ENCODE data around the gene L3MBTL3.

Gene L3MBTL3

DNA sequence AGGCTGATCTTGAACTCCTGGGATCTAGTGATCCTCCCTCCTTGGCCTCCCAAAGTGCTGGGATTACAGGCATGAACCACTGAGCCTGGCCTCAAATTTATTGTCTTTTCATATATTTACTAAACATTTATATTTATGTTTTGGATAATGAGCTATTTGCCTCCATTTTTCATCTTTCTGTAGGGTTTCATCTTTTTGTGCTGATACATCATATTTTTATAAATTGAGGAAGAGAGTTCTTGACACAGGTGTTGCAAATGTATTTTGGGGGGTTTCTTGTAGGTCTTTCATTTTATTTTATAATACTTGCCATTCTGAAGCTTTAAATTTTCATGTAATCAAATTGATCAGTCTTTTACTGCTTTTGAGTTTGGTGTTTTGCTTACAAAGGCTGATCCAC lies 72.4 kb downstream of the L3MBTL3 start:
- H3K4me3 ChIP-seq (replicated peaks; ENCODE audit: low read depth, low read length), result no peak overlapping the region
- no peak for DNase-seq (ENCODE audit: extremely low read depth, low read depth)
- TF ChIP-seq, protein P1, sequence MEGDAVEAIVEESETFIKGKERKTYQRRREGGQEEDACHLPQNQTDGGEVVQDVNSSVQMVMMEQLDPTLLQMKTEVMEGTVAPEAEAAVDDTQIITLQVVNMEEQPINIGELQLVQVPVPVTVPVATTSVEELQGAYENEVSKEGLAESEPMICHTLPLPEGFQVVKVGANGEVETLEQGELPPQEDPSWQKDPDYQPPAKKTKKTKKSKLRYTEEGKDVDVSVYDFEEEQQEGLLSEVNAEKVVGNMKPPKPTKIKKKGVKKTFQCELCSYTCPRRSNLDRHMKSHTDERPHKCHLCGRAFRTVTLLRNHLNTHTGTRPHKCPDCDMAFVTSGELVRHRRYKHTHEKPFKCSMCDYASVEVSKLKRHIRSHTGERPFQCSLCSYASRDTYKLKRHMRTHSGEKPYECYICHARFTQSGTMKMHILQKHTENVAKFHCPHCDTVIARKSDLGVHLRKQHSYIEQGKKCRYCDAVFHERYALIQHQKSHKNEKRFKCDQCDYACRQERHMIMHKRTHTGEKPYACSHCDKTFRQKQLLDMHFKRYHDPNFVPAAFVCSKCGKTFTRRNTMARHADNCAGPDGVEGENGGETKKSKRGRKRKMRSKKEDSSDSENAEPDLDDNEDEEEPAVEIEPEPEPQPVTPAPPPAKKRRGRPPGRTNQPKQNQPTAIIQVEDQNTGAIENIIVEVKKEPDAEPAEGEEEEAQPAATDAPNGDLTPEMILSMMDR (IDR thresholded peaks at IDR 0.05; ENCODE audit: low read depth, low read length, missing control alignments), result no peak

DNA sequence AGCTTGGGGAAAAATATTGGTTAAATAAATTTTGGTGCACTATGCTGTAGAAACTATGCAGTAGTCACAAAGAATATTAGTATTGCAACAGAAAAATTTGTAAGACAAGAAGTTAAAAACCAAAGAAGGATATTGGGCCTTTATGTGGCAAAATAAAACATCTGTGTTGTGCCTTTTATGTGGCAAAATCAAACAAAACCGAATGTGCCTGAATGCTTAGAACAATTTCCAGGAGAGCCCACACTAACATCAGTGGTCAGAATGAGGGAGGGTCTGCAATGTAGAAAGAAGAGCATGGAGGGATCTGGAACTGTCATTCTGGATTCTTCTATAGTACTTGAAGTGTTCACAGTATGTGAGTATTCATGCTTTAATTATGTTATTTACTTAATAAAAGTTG lies 75.2 kb downstream of the L3MBTL3 start:
- no peak overlapping the region for H3K4me3 ChIP-seq (replicated peaks; ENCODE audit: low read depth, low read length)
- no peak for DNase-seq (ENCODE audit: extremely low read depth, low read depth)
- TF ChIP-seq, protein P1 (IDR thresholded peaks at IDR 0.05; ENCODE audit: low read depth, low read length, missing control alignments), result no peak

DNA sequence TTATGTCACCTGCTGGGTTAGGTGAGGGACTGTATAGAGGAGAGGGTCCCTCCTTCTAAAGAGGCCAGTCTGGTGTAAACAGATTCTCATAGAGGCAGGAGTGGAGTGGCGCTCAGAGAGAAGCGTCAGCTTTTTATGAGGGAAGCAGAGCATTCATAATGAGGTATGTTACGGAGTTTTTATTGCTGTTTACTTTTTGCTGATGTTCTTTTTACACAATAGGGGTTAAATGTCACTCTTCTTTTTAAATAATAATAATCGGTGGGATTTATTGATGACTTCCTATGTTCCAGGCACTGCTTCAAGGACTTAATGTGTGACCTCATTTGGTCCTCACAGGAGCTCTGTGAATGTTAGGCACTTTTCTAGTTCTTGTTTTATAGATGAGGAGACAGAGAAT lies 79.9 kb downstream of the L3MBTL3 start:
- TF ChIP-seq, protein P1 (IDR thresholded peaks at IDR 0.05; ENCODE audit: low read depth, low read length, missing control alignments), result no peak
- DNase-seq (ENCODE audit: extremely low read depth, low read depth), result no peak
- H3K4me3 ChIP-seq (replicated peaks; ENCODE audit: low read depth, low read length), result no peak overlapping the region

DNA sequence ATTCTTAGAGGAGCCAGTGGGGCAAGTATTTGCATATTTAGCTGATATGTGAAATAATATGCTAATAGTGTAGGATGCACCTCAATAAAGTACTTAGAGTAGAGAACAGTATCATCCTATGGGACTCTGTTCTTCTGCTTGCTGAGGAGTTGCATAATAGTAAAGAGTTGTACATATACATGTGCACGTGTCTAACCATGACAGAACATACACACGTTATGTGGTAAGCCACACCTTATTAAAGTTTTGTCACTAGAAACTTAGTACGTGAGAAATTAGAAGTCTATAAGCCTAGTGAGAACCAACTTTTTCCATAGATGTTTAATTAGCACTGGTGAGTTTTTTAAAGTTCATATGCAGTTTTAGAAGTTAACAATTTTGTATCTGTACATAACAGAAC lies 80.7 kb downstream of the L3MBTL3 start:
- DNase-seq (ENCODE audit: extremely low read depth, low read depth), result no peak
- TF ChIP-seq, protein P1 (IDR thresholded peaks at IDR 0.05; ENCODE audit: low read depth, low read length, missing control alignments), result no peak
- no peak overlapping the region for H3K4me3 ChIP-seq (replicated peaks; ENCODE audit: low read depth, low read length)

DNA sequence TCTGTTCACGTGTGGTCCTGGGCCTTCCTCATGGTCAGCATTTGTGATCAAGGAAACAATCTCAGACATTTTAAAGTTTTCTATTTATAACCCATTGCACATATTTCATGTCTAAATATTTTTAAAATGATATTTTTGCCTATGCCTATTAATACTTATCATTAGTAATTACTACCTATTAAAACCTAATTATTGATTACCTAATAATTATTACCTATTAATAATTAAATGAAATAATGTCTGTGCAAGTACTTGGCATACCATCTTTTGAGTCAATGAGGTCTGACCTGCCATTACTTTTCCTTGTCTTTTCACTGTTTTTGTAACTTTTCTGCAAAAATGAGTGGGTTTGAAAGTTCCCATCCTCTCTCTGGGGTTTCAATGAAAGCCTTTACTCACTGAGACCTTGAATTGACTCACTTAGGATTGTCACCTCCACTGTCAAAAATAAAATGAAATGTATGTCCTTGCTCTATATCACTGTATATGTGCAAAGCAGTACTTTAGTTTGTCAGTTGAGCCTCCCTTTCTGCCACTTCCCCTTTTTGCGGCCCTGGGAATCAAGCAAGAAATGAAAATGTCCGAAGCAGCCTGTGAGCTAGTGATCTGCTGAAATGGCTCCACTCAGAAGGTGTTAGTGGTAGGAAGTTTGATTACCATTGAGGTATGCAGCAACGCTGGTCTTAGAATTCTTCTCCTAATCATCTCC lies 87.8 kb downstream of the L3MBTL3 start:
- TF ChIP-seq, protein P1 (IDR thresholded peaks at IDR 0.05; ENCODE audit: low read depth, low read length, missing control alignments), result no peak
- no peak overlapping the region for H3K4me3 ChIP-seq (replicated peaks; ENCODE audit: low read depth, low read length)
- DNase-seq (ENCODE audit: extremely low read depth, low read depth), result no peak

DNA sequence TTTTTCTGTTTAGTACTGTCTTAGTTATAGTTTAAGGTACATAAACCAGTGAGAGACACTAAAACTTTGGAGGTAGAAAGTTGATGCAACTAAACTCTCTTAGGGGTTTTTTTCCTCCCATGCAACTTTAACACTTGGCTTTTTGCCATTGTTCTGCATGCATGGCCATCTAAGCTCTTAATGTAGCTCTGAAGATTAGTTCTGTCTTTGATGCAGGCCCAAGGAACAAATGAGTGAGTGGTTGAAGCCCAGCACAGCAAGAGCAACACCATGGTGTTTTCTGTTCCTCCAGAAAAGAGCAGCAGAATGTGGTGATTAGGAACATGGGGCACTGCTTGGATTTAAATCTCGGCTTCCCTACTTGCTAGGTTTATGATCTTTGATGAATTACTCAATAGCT lies 89.3 kb downstream of the L3MBTL3 start:
- TF ChIP-seq, protein P1 (IDR thresholded peaks at IDR 0.05; ENCODE audit: low read depth, low read length, missing control alignments), result no peak
- no peak overlapping the region for H3K4me3 ChIP-seq (replicated peaks; ENCODE audit: low read depth, low read length)
- DNase-seq (ENCODE audit: extremely low read depth, low read depth), result no peak

DNA sequence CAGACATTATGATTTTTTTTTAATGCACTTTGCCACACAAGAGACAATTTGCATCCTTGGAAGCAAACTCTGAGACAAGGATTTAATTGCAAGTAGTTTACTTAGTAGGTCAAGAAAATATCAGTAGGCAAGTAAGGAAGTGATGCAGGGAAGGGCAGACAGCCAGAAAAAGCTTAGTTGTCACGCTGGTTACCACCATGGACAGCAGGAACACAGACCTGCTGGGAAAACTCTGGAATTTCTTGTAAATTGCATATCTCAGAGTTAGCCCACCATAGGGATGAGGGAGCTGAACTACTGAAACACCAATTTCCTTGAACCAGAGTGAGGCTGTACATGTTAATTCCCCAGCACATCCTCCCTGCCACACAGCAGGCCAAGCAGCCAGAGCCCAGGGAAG lies 92.7 kb downstream of the L3MBTL3 start:
- no peak overlapping the region for H3K4me3 ChIP-seq (replicated peaks; ENCODE audit: low read depth, low read length)
- TF ChIP-seq, protein P1 (IDR thresholded peaks at IDR 0.05; ENCODE audit: low read depth, low read length, missing control alignments), result no peak
- no peak for DNase-seq (ENCODE audit: extremely low read depth, low read depth)
